ENCODE results near the gene SMPD3.

The SMPD3 gene

DNA sequence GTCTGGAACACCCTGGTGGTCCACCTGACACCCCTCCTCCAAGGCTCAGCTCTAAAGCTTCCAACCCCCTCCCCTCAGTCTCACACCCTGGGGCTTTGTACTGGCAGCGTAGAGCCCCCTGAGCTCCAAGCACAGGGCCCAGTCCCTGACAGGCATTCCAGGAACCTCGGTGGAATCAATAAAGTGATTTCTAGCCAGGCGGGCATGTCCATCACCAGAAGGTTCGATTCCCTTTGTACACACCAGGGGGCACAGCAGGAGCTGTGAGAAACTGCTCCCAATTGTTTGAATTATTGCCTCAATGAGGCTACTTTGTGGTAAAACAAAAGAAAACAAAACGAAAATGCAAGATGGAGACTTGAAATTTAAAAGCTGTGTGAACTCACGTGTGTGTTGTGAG lies 51.8 kb downstream of the SMPD3 start:
- Histone ChIP-seq H3K4me3 (replicated peaks; ENCODE audit: insufficient read depth, low read length) (no peak overlapping the region), H3K27me3 (ENCODE audit: insufficient read depth, poor library complexity, severe bottlenecking) (no peaks in the 10 kb centered on the region), H3K27ac (replicated peaks) (no peak overlapping the region)
- TF ChIP-seq SPI1 (IDR thresholded peaks at IDR 0.05; ENCODE audit: borderline replicate concordance, low read depth) (no peak), GABPA (IDR thresholded peaks at IDR 0.05; ENCODE audit: low read depth) (no peak)
- TF ChIP-seq, protein P1, sequence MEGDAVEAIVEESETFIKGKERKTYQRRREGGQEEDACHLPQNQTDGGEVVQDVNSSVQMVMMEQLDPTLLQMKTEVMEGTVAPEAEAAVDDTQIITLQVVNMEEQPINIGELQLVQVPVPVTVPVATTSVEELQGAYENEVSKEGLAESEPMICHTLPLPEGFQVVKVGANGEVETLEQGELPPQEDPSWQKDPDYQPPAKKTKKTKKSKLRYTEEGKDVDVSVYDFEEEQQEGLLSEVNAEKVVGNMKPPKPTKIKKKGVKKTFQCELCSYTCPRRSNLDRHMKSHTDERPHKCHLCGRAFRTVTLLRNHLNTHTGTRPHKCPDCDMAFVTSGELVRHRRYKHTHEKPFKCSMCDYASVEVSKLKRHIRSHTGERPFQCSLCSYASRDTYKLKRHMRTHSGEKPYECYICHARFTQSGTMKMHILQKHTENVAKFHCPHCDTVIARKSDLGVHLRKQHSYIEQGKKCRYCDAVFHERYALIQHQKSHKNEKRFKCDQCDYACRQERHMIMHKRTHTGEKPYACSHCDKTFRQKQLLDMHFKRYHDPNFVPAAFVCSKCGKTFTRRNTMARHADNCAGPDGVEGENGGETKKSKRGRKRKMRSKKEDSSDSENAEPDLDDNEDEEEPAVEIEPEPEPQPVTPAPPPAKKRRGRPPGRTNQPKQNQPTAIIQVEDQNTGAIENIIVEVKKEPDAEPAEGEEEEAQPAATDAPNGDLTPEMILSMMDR (IDR thresholded peaks at IDR 0.05; ENCODE audit: insufficient read depth, low read length), result peak; percentile 38
- peak in 1 of 2 experiments; percentile 29 for DNase-seq (ENCODE audit: low read depth in 1 of 2, low spot score in 1 of 2)

DNA sequence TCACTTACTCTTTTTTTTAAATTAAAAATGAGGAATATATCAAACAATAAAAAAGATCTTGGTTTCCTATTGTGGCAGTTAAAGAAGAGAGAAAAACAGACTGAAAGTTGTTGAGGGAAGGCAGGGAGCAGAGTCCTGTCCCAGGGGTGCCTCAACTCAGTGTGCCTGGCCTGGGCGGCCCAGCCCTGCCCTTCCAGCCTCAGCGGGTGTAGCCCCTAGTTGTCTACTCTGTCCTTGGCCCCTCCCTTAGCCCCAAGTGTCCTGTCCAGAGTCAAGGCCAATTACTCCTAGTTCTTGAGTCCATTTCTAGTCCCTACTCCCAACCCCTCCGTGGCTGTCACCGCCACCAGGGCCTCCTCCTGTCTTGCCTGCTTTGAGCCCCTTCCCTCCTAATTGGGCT lies 52.5 kb downstream of the SMPD3 start:
- no peaks in the 10 kb centered on the region for H3K27me3 ChIP-seq (ENCODE audit: insufficient read depth, poor library complexity, severe bottlenecking)
- no peak for DNase-seq (ENCODE audit: low read depth in 1 of 2, low spot score in 1 of 2)
- H3K4me3 ChIP-seq (replicated peaks; ENCODE audit: insufficient read depth, low read length), result no peak overlapping the region
- no peak for TF ChIP-seq SPI1 (IDR thresholded peaks at IDR 0.05; ENCODE audit: borderline replicate concordance, low read depth)
- TF ChIP-seq, protein P1 (IDR thresholded peaks at IDR 0.05; ENCODE audit: insufficient read depth, low read length), result no peak
- TF ChIP-seq, protein P2, sequence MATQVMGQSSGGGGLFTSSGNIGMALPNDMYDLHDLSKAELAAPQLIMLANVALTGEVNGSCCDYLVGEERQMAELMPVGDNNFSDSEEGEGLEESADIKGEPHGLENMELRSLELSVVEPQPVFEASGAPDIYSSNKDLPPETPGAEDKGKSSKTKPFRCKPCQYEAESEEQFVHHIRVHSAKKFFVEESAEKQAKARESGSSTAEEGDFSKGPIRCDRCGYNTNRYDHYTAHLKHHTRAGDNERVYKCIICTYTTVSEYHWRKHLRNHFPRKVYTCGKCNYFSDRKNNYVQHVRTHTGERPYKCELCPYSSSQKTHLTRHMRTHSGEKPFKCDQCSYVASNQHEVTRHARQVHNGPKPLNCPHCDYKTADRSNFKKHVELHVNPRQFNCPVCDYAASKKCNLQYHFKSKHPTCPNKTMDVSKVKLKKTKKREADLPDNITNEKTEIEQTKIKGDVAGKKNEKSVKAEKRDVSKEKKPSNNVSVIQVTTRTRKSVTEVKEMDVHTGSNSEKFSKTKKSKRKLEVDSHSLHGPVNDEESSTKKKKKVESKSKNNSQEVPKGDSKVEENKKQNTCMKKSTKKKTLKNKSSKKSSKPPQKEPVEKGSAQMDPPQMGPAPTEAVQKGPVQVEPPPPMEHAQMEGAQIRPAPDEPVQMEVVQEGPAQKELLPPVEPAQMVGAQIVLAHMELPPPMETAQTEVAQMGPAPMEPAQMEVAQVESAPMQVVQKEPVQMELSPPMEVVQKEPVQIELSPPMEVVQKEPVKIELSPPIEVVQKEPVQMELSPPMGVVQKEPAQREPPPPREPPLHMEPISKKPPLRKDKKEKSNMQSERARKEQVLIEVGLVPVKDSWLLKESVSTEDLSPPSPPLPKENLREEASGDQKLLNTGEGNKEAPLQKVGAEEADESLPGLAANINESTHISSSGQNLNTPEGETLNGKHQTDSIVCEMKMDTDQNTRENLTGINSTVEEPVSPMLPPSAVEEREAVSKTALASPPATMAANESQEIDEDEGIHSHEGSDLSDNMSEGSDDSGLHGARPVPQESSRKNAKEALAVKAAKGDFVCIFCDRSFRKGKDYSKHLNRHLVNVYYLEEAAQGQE (IDR thresholded peaks at IDR 0.05; ENCODE audit: insufficient replicate concordance, low read depth), result no peak
- TF ChIP-seq POLR2AphosphoS5 (IDR thresholded peaks at IDR 0.05; ENCODE audit: low read depth), result no peak
- no peak for TF ChIP-seq GABPA (IDR thresholded peaks at IDR 0.05; ENCODE audit: low read depth)
- no peak overlapping the region for H3K27ac ChIP-seq (replicated peaks)

DNA sequence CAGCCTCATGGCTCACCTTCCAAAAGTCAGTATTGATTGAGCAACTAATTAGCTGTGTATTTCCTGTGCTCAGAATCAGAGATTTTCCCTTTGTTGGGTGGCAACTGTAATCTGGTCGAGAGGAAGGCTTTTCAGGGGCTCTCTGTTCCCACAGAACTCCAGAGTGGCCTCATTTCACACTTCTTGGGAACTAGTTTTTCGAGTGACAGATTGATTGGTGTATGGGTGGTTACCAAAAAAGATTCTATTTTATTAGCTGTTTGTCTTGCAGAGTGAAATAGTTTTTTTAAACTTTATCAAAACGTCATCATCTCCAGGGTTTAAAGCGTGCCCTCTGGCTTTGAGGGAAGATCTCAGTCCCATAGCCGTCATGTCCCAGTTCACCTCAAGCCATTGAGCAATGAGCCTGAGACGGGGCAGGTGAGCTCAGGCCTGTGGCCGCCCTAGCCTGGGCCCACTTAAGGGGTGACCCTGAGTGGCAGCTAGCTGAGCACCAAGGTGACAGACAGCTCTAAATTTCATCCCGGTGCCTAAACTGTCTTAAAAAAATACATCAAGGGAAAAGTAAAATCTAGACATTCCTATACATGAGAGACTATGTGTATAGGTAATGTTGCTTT lies 53.0 kb downstream of the SMPD3 start:
- Histone ChIP-seq H3K27me3 (ENCODE audit: insufficient read depth, poor library complexity, severe bottlenecking) (no peaks in the 10 kb centered on the region), H3K27ac (replicated peaks) (no peak overlapping the region), H3K4me3 (replicated peaks; ENCODE audit: insufficient read depth, low read length) (no peak overlapping the region)
- TF ChIP-seq POLR2AphosphoS5 (IDR thresholded peaks at IDR 0.05; ENCODE audit: low read depth), result no peak
- DNase-seq (ENCODE audit: low read depth in 1 of 2, low spot score in 1 of 2), result no peak

DNA sequence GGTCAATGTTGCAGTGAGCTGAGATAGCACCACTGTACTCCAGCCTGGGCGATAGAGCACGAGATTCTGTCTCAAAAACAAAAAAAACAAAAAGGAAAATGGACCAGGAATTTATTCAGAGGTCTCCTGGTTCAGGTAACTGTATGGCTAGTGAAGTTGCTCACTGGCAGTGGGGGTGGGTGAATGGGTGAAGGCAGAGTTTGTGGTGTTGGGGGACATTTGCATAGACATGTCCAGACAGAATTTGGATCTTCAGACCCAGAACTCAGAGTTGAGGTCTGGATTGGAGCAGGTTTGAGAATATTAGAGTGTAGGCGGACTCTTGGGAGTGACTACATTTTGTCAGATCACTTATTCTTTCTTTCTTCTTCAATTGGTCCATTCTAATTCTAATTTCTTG lies 55.0 kb downstream of the SMPD3 start:
- no peak for DNase-seq (ENCODE audit: low read depth in 1 of 2, low spot score in 1 of 2)
- H3K27ac ChIP-seq (replicated peaks), result no peak overlapping the region
- no peaks in the 10 kb centered on the region for H3K27me3 ChIP-seq (ENCODE audit: insufficient read depth, poor library complexity, severe bottlenecking)
- TF ChIP-seq, protein P2 (IDR thresholded peaks at IDR 0.05; ENCODE audit: insufficient replicate concordance, low read depth), result no peak
- TF ChIP-seq, protein P1 (IDR thresholded peaks at IDR 0.05; ENCODE audit: insufficient read depth, low read length), result no peak
- TF ChIP-seq POLR2AphosphoS5 (IDR thresholded peaks at IDR 0.05; ENCODE audit: low read depth), result no peak
- TF ChIP-seq GABPA (IDR thresholded peaks at IDR 0.05; ENCODE audit: low read depth), result no peak
- no peak for TF ChIP-seq SPI1 (IDR thresholded peaks at IDR 0.05; ENCODE audit: borderline replicate concordance, low read depth)
- H3K4me3 ChIP-seq (replicated peaks; ENCODE audit: insufficient read depth, low read length), result no peak overlapping the region

All from HL-60 (cell line).